AG09319 (cell line): Measurements from ENCODE around the gene PRORP.

ENCODE experiments used
- DNase-seq: peaks from one replicate; pipeline ENCODE4 v3.0.0-alpha.2; 2010; ENCODE audit warnings: low read depth; ENCODE audit errors: extremely low read depth
- TF ChIP-seq, protein P1 (sequence below): IDR thresholded peaks from 2 replicates; pipeline ENCODE4 v1.5.1; 2011; ENCODE audit warnings: low read depth, mild to moderate bottlenecking, inconsistent platforms, low read length, moderate library complexity

The PRORP gene

GRCh38 chr14:35155962-35156361, 33.6 kb downstream of the PRORP start:
- TF ChIP-seq, protein P1, sequence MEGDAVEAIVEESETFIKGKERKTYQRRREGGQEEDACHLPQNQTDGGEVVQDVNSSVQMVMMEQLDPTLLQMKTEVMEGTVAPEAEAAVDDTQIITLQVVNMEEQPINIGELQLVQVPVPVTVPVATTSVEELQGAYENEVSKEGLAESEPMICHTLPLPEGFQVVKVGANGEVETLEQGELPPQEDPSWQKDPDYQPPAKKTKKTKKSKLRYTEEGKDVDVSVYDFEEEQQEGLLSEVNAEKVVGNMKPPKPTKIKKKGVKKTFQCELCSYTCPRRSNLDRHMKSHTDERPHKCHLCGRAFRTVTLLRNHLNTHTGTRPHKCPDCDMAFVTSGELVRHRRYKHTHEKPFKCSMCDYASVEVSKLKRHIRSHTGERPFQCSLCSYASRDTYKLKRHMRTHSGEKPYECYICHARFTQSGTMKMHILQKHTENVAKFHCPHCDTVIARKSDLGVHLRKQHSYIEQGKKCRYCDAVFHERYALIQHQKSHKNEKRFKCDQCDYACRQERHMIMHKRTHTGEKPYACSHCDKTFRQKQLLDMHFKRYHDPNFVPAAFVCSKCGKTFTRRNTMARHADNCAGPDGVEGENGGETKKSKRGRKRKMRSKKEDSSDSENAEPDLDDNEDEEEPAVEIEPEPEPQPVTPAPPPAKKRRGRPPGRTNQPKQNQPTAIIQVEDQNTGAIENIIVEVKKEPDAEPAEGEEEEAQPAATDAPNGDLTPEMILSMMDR: no peak
- no peak for DNase-seq

DNA sequence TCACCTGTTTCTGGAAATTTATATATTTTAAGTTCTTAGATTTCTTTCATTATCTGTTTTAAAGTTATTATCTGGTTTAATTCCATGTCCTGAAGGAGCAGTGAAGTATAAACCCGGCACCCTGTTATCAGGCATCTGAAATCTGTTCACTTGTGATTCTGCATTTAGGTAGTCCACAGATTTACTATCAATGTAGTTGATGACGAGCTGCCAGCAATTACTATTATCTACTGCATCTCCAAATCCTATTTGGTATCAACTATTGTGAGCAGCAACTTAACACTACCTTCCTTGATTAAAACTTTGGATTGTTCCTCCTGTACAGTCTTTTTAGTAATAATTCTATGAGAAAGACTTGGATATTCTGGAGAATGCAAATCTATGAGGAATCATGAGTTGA, 36.1 kb downstream of the PRORP start:
- TF ChIP-seq, protein P1: no peak
- no peak for DNase-seq

- no peak for DNase-seq
- TF ChIP-seq, protein P1: no peak
Measured at GRCh38 chr14:35158951-35159653, 36.8 kb downstream of the PRORP start.

- peak; percentile 59 for DNase-seq
- TF ChIP-seq, protein P1: no peak
Measured at GRCh38 chr14:35159742-35160409, 37.5 kb downstream of the PRORP start.

DNA sequence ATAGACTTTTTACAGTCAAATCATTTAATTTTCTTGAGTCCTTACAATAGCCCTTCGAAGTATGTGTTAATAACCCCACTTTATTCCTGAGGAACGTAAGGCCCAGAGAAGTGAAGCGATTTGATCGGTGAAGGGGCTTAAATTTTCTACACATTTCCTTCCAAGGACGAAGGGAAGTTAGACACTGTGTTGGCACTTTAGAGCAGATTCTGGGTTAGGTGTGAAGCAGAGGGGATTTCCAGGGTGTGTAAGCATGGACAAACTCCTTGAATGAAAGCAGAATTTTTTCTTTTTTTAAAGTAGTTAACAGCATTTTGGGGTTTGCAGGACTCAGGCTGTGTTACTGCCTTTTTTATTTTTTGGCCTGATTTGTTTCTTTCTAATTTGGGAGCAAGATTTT, 38.9 kb downstream of the PRORP start:
- DNase-seq: no peak
- TF ChIP-seq, protein P1: no peak

GRCh38 chr14:35163384-35163783, 41.0 kb downstream of the PRORP start:
- no peak for DNase-seq
- TF ChIP-seq, protein P1: no peak

GRCh38 chr14:35164849-35165248, 42.5 kb downstream of the PRORP start:
- TF ChIP-seq, protein P1: no peak
- no peak for DNase-seq
